ENCODE data around the gene KAZALD1. TPM values are rescaled to one million over a fixed set of nuclear protein-coding genes. Genes with fewer than 3 reads are reported as not detected.

Gene KAZALD1
- total RNA-seq, 1 experiment from 2014 or later: 1.8 TPM

DNA sequence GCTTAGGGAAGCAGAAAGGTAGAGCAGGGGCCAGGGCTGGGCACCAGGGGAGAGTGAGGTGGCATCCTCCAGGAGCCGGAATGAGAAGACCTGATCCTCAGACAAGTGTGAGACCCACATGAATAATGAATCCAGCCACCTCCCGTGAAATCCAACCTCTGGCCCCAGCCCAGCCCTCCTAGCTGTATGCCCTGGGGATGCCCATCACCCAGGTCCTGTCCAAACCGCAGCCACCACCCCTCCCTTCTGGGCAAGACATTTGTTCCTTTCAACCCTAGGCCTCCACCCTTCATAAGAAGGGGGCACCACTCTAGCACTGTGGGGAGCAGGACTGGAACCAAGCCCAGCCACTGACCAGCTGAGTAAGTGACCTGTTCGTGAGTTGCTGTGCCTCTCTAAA is 40.5 kb upstream of the KAZALD1 start:
- peaks cover 39% of the 10 kb centered on the region for H3K27me3 Mint-ChIP-seq (ENCODE audit: unreplicated experiment)
- CTCF ChIA-PET: no interaction called here
- no TSS peak for BruUV-seq (replicated peaks)

DNA sequence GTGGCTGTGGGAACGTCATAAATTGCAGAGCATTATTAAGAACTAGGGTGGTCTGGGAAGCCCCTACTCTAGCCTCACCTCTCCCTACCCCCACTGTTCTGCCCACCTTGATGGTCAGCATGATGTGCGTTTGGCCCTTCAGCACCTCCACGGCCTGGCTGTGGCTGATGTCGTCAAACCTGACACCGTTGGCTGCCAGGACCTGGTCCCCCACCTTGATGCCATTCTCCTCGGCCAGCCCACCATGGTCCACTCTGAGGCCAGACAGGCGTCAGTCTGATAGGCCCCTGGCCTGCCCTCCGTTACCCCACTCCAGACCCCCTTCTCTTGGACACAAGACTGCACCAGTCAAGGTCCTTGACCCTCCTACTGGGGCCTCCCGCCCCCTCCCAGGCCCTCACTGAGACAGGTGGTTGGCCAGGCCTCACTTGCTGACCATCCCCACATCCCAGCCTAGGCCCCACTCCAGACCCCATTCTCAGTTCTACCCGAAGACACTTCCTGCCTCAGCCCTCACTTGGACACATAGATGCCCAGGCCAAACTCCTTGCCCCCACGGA is 40.0 kb upstream of the KAZALD1 start:
- CTCF ChIA-PET: no interaction called here
- Mint-ChIP-seq H3K4me1 (ENCODE audit: low read depth, unreplicated experiment) (no peaks in the 10 kb centered on the region), H3K27me3 (ENCODE audit: unreplicated experiment) (peaks cover 33% of the 10 kb centered on the region), H3K4me3 (ENCODE audit: low read depth, unreplicated experiment) (no peak overlapping the region), H3K9me3 (ENCODE audit: low read depth, unreplicated experiment) (no peaks in the 10 kb centered on the region), H3K27ac (ENCODE audit: unreplicated experiment) (no peak overlapping the region), H3K36me3 (ENCODE audit: insufficient read depth, unreplicated experiment) (no peaks in the 10 kb centered on the region)
- no peak for TF ChIP-seq CTCF (IDR thresholded peaks at IDR 0.05; ENCODE audit: unreplicated experiment)
- no TSS peak for BruUV-seq (replicated peaks)
- intact Hi-C loops (cut with micrococcal nuclease; ENCODE audit: unreplicated experiment): no loop called here
- no peak for DNase-seq

More for the DNA sequence above, 40.5 kb upstream of the KAZALD1 start:
- TF ChIP-seq CTCF (IDR thresholded peaks at IDR 0.05; ENCODE audit: unreplicated experiment): no peak
- no peak for DNase-seq
- no peaks in the 10 kb centered on the region for H3K4me1 Mint-ChIP-seq (ENCODE audit: low read depth, unreplicated experiment)
- no peak overlapping the region for H3K4me3 Mint-ChIP-seq (ENCODE audit: low read depth, unreplicated experiment)
- H3K36me3 Mint-ChIP-seq (ENCODE audit: insufficient read depth, unreplicated experiment): no peaks in the 10 kb centered on the region
- no peaks in the 10 kb centered on the region for H3K9me3 Mint-ChIP-seq (ENCODE audit: low read depth, unreplicated experiment)
- H3K27ac Mint-ChIP-seq (ENCODE audit: unreplicated experiment): no peak overlapping the region
- intact Hi-C loops (cut with micrococcal nuclease; ENCODE audit: unreplicated experiment): no loop called here

DNA sequence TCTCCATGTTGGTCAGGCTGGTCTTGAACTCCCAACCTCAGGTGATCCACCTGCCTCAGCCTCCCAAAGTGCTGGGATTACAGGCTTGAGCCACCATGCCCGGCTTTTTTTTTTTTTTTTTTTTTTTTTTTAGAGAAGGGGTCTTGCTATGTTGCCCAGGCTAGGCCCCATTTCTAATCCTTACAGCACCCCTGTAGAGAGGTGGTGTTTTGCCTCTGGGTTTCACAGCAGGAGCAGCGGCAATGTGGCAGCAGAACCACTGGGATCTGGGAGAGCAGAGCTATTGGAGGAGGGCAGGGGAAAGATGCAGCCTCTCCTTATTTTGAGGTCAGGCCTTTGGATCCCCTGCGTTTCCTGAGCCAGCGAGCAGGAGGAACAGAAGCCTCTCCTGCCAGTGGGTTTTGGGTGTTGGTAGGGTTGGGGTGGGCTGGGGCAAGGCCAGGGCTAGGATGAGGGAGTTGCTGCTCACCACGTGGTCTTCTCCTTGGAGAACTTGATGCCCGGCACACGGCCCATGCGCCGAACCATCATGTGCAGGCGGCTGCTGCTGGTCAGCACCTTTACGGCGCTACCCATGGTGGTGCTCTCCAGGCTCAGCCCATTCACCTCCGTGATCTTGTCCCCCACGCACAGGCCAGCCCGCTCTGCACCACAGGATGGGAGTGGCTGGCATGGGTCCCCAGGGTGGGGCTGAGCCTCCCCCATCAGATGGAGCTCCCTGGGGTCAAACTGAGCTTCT is 38.7 kb upstream of the KAZALD1 start:
- intact Hi-C loops (cut with micrococcal nuclease; ENCODE audit: unreplicated experiment): no loop called here
- CTCF ChIA-PET: no interaction called here
- Mint-ChIP-seq H3K9me3 (ENCODE audit: low read depth, unreplicated experiment) (no peaks in the 10 kb centered on the region), H3K36me3 (ENCODE audit: insufficient read depth, unreplicated experiment) (no peaks in the 10 kb centered on the region), H3K27ac (ENCODE audit: unreplicated experiment) (no peak overlapping the region), H3K4me3 (ENCODE audit: low read depth, unreplicated experiment) (no peak overlapping the region), H3K27me3 (ENCODE audit: unreplicated experiment) (peaks cover 20% of the 10 kb centered on the region), H3K4me1 (ENCODE audit: low read depth, unreplicated experiment) (no peaks in the 10 kb centered on the region)
- DNase-seq: no peak
- no TSS peak for BruUV-seq (replicated peaks)
- TF ChIP-seq CTCF (IDR thresholded peaks at IDR 0.05; ENCODE audit: unreplicated experiment): no peak

- Mint-ChIP-seq H3K27ac (ENCODE audit: unreplicated experiment) (no peak overlapping the region), H3K4me1 (ENCODE audit: low read depth, unreplicated experiment) (no peaks in the 10 kb centered on the region), H3K9me3 (ENCODE audit: low read depth, unreplicated experiment) (no peaks in the 10 kb centered on the region), H3K36me3 (ENCODE audit: insufficient read depth, unreplicated experiment) (peaks cover 18% of the 10 kb centered on the region), H3K27me3 (ENCODE audit: unreplicated experiment) (no peaks in the 10 kb centered on the region), H3K4me3 (ENCODE audit: low read depth, unreplicated experiment) (no peak overlapping the region)
- TF ChIP-seq CTCF (IDR thresholded peaks at IDR 0.05; ENCODE audit: unreplicated experiment): no peak
- CTCF ChIA-PET: interaction anchor here (0.6 to 0.8 kb wide), 2 partner anchors 13 to 16 kb away, joined by 4 read pairs; no protein-coding TSS in a partner anchor
- DNase-seq: no peak
- intact Hi-C loops (cut with micrococcal nuclease; ENCODE audit: unreplicated experiment): no loop called here
- no TSS peak for BruUV-seq (replicated peaks)
Observed at GRCh38 chr10:101027106-101027720, 34.6 kb upstream of the KAZALD1 start.
